PC-9 (cell line): ENCODE measurements around the gene VDAC2.

Source experiments
- EZH2 ChIP-seq: fragments of 200-600 bp; sonication (generic); IDR thresholded peaks from 2 replicates; pipeline ENCODE4 v1.8.0; 2017; ENCODE audit warnings: antibody characterized with exemption, low read depth
- TF ChIP-seq, protein P1 (sequence below): fragments of 200-600 bp; sonication (generic); conservative IDR thresholded peaks from 2 replicates; pipeline ENCODE4 v1.6.1; 2017; ENCODE audit warnings: mixed run types, antibody characterized with exemption, mild to moderate bottlenecking, moderate library complexity

DNA sequence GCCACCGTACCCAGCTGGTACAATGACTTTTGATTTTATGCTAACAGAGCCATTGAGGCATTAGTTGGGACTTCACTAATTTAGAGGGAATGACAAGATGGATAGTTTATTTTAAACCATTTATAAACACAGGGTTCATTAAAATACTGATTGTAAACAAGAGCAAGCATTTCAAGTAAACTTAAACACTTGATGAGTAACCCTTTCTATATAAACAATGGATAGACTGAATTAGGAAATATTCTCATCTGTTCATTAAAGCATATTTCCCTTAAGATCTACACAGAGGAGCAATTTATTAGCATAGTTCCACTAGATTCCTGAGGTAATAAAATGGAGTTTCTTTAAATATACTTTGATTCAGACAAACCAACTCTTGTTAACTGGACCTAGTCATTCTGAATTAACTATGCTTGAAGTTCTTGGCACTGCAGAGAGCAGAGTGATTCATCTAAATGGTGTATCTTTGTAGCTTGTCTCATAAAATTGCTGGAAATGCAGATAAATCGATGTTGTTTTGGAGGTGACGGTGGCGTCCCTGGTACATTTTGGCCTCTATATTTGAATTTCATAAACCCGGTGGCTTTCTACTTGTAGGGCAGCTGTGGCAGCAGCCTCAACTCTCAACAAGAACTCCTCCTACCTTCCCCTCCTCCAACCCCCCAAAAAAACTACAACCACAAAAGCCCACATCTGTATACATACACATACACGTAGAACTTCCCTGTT lies 15.4 kb upstream of the VDAC2 start:
- TF ChIP-seq, protein P1, sequence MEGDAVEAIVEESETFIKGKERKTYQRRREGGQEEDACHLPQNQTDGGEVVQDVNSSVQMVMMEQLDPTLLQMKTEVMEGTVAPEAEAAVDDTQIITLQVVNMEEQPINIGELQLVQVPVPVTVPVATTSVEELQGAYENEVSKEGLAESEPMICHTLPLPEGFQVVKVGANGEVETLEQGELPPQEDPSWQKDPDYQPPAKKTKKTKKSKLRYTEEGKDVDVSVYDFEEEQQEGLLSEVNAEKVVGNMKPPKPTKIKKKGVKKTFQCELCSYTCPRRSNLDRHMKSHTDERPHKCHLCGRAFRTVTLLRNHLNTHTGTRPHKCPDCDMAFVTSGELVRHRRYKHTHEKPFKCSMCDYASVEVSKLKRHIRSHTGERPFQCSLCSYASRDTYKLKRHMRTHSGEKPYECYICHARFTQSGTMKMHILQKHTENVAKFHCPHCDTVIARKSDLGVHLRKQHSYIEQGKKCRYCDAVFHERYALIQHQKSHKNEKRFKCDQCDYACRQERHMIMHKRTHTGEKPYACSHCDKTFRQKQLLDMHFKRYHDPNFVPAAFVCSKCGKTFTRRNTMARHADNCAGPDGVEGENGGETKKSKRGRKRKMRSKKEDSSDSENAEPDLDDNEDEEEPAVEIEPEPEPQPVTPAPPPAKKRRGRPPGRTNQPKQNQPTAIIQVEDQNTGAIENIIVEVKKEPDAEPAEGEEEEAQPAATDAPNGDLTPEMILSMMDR: no peak
- no peak for TF ChIP-seq EZH2
